Ammon's horn (tissue), 1 donor: ENCODE results near the gene AEN.

Experiments used
- DNase-seq: peaks from one replicate; pipeline ENCODE4 v3.0.0-alpha.2; 2016; ENCODE audit warnings: low spot score

The AEN gene

DNA sequence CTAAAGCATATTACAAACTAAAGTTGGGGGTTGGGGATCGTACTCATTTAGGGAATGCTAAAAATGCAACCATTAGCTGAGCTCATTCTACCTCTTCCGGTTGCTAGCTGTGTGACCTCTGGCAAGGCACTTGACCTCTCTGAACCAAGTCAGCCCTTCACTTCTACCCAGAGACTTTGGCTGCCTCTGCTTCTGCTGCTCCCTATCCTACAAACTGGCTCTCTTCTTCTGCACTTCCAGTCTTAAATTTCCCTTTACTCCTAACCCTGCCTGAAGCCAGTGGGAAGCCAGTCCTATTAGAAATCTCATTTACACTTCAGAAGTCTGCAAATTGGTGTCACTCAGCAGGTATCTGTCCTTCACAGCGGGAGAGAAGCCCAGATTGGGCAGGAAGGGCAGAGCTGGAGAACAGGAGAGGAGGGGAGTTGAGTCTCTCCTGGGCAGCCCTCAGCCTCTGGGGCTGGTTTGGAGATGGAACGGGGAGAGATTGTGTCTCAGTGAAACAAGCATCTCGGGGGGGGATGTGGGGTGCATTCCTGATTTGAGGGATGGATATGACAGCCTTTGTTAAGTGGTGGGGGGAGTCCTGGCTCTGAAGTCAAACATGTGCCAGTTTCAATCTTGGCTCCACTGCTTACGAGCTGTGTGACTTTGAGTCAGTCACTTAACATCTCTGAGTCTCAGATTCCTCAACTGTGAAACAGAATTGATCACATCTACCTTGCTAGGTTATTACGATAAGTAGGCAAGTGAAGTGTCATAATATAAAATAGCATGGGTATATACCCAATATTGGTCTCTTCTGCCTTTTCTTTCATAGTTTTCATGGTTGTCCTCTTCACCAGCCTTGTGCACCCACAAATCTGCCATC lies 7.8 kb upstream of the AEN start:
- DNase-seq, result no peak

DNA sequence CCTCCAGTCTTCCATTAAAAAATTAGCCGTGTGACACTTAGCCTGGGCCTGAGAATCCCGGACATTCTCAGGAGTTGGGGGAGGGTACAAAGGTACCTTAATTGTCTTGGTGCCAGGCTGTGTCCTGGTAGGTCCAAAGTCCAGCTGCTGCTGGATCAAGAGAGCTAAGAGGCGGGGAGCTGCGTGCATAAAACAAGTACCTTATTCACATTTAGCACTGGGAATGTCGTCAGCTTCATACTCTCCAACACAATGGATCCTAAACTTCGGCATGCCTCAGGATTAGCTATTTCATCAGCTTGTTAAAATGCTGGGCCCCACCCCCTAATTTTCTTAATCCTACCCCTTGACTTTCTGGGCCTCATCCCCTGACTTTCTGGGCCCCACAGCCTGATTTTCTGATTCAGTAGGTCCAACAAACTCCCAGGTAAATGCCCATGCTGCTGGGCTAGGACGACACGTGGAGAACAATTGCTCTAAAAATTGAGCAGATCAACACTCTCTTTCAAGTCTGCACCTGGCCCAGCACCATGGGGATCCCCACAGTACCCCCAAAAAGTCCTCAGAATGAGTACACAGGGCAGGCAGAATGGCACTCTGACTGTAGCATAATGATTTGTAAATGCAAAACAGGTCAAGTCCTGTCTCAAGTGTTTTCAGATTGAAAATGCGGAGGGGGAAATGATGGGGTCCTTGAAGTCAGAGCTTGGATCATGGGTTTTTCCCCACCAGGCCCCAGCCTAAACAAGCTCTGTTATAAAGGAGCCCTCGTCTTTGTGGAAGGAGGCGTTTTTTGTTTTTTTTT lies 5.6 kb upstream of the AEN start:
- DNase-seq, result no peak

DNA sequence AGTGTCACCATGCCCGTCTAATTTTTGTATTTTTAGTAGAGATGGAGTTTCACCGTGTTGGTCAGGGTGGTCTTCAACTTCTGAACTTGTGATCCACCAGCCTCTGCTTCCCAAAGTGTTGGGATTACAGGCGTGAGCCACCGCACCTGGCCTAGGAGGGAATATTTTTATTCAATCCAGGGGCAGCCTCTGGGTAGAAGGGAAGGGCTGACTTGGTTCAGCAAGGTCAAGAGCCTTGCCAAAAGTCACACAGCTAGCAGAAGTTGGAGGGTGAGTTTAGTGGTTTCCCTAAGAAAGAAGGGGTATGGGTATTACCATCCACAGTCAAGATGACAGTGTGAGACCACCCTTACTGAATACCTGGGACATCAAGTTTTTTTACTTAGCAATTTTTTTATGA lies 4.9 kb upstream of the AEN start:
- DNase-seq, result no peak

DNA sequence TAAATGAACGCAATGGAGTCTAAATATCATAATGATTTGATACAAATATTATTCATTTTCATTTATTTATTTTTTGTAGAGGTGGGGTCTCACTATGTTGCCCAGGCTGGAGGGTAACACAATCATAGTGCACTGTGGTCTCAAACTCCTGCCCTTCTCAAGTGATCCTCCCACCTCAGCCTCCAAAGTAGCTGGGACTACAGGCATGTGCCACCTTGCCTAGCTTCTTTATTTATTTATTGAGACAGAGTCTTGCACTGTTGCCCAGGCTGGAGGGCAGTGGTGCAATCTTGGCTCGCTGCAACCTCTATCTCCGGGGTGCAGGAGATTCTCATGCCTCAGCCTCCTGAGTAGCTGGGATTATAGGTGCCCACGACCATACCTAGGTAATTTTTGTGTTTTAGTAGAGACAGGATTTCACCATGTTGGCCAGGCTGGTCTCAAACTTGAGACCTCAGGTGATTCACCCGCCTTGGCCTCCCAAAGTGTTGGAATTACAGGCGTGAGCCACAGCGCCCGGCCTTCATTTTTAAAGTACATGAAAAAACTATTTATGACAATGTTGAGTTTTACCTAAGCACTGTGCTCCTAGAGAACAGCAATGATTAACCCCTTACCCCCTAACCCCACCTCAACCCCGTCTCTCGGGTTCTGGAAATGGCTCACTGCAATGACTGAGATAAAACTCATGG lies 4.0 kb upstream of the AEN start:
- DNase-seq, result no peak

DNA sequence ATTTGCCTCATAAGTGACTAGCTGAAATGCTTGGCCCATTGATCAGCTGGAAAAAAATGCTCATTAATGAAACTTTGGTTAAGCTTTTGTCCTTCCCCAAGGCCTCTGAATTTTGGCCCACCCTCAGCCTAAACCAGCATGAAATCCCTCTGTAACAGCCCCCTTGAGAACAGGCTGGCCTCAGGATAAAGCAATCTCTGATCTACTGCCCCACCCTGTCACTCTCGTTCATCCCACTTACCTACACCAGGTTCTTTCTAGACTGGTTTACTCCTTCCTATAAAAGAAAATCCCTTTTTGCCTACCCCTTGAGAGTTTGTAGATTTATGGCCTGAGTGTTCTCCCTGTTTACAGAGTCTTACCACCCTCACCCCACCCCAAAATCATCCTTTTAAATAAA lies 3.4 kb upstream of the AEN start:
- DNase-seq, result no peak

DNA sequence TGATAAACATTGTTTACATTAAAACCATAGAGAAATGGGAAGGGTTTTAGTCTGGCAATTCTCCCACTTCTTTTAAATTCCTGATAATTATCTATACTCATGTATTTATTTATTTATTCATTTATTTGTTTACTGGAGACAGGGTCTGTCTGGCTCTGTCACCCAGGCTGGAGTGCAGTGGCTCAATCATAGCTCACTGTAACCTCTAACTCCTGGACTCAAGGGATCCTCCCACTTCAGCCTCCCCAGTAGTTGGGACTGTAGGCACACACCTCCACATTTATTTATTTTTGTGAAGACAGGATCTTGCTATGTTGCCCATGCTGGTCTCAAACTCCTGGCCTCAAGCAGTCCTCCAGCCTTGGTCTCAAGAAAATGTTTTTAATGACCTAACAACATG lies 2.5 kb upstream of the AEN start:
- DNase-seq, result no peak

DNA sequence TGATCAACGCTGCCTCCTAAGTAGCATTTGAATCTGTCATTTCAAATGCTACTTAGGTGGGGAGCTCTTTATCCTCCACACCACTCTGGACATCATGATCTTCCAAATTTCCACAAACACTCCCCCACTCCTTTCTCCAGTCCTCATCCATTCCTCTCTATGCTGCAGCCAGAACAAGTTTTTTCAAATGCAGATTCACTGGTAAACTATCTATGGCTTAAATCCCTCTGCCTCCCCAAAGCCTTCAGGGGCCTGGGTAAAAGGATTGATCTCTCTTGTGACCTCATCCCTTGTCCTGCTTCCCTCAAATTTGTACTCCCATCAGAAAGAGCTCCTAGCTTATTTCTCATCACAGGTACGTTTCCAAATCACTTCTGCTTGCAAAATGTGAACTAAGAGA lies 1.3 kb upstream of the AEN start:
- DNase-seq, result no peak

DNA sequence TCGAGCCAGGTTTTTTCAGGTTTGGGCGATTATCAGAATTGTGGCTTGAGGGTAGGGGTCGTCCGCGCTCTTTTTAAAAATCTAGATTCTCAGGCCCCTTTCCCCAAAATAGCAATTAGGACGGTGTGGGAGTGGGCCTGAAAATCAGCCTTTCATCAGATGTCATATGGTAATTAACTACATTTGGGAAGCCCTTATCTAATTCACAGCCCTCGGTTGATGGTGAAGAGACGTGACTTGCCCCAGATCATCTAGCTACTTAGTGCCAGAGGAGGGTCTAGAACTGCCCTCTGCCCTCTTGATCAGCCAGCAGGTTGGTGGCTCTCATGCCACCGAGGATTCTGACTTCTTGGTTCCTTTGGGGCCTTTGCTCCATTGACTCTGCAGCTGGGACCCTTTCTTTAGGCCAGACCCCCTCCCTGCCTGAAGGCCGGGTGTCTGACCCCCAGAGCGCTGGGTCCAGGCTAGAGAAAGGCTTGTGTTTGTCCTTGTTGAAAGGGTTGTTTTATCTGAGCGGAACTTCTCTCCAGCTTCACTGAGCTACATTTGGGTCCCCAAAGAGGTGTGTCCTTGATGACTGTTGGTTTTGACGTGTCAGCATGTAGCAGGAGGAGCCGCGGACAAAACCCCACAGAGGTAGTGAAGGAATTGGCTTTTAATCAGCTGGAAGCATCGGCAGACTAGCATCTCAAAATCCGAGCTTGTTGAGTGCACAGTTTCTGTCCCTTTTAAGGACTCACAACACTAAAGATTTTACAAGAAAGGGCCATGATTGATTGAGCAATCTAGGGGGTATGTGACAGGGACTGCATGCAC lies 857 bp downstream of the AEN start:
- DNase-seq, result no peak

DNA sequence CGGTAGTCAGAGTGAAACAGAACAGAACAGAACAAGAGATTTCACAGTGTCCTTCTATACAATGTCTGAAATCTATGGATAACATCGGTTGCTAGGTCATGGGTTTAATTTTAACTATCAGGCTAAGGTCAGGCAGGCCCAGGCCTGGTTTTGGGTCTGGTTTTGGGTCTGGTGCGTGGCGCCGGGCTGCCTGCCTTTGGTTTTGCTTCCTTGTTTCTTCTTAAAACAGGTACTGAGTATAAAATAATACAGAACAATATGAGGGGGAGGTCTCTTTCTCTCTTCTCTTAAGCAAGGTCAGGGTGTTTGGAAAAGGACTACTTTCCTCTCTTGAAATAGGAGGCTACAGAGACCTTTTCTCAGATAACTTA lies 1.4 kb downstream of the AEN start:
- no peak for DNase-seq

DNA sequence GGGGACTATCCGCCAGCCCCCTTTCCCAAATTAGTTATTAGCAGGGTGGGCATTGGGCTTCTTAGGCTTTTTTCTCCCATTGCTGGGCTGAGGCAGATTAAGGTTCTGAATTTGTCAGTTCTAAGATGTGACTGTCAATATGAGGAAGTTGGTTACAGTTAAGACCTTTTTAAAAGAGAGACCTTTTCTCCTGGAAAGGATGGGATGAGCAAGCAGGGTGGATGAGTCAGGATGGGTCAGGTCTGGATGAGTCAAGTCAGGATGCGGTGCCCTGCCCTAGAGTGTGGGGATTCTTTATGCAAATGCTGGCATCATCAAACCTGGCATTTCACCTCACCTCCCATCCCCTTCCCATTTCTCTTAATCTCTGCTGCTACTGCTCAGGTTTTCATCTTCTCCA lies 1.9 kb downstream of the AEN start:
- DNase-seq, result no peak

DNA sequence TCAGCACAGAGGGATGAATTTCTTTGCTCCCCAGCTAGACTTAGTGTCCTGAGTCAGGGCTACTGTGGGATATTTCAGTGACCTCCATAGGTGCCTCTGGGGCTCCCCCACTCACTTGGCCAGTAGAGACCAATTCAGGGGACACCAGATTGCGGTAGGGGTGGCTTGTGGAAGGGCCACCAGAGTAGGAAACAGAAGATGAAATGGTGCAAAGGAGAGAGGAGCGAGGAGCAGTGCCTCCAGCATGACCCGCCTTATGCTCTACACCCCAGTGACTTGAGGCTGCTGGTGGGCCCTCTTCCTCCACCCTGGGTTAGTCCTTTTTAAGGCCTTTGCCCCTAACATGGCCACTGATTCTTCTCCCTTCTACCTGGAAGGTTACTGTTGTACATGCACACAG lies 2.5 kb downstream of the AEN start:
- no peak for DNase-seq

DNA sequence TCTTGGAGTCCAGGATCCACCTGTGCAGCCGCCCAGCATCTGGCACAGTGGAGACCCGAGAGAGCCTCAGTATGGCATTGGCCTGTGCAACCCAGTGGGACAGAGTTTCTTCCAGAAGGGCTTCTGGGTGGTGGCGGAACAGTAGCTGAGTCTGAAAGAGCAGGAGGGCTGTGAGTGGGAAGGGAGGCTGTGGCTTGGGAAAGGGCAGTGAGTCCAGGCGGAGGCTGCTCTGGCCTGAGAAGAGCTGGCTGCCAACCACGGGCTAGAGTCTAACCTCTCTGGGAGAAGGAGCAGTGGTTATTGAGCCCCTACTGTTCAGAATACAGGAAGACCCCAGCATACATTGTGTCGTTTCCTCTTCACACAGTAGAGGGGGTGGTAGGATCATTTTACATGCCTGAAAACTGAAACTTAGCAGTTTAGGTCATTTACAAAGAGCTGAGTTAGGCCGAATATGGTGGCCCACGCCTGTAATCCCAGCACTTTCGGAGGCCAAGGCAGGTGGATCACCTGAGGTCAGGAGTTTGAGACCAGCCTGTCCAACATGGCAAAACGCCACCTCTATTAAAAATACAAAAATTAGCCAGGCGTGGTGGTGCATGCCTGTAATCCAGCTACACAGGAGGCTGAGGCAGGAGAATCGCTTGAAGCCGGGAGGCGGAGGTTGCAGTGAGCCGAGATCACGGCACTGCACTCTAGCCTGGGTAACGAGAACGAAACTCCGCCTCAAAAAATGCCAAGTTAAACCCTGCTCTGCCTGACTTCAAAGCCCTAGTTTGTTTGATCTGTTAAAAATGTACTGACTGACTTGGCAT lies 3.2 kb downstream of the AEN start:
- DNase-seq, result peak; percentile 57

DNA sequence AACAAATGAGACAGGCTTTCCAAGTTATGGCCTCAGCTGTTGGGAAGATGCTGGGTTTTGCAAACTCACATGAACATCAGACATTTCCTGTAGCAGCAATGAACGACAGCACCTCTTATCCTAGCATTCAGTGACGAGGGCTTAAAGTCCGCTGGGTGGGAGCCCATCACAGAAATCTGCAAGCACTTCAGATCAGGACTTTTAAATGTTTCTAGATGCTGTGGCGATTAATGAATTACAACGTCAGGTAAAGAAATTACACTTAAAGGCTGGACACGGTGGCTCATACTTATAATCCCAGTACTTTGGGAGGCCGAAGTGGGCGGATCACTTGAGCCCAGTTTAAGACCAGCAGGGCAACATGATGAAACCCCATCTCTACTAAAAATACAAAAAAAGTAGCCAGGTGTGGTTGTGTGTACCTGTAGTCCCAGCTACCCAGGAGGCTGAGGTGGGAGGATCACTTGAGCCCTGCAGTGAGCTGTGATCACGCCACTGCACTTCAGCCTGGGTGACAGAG lies 3.9 kb downstream of the AEN start:
- DNase-seq, result no peak

DNA sequence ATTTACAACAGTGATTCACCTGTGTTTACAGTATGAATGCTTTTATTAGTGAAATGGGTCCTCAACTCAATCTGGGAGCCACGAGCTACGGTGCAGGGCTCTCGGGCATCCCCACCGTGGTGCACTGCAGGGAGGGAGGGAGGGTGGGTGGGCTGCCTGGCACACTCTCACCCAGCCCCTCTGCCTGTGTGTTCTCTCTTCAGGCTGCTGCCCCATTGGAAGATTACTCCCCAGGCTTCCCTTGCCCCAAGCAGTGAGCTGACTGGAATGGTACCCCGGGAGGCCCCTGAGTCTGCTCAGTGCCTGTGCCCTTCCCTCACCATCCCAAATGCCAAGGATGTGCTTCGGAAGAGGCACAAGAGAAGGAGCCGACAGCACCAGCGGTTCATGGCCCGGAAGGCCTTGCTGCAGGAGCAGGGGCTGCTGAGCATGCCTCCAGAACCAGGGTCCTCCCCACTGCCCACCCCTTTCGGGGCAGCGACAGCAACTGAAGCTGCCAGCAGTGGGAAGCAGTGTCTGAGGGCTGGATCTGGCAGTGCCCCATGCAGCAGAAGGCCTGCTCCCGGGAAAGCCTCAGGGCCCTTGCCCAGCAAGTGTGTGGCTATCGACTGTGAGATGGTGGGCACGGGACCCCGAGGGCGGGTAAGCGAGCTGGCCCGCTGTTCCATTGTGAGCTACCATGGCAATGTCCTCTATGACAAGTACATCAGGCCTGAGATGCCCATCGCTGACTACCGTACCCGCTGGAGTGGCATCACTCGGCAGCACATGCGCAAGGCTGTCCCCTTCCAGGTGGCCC lies 5.0 kb downstream of the AEN start:
- DNase-seq, result no peak

DNA sequence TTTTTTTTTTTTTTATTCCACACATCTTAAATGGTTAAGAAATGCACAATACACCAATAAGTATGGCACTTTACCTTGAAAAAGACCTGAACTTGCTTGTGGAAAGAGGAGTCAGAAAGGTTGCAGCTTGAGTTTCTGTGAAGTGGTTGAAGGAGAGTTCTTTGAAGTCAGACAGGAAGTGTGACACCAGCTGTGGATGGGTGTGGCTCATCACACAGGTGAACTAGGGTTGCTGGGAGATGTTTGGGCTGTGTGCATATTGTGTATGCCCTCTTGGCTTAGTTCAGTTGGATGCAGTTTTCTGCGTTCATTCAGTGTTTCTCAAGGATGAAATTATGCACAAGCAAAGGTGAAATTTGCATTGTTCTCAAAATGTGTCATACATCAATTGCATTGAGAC lies 6.3 kb downstream of the AEN start:
- DNase-seq, result no peak

DNA sequence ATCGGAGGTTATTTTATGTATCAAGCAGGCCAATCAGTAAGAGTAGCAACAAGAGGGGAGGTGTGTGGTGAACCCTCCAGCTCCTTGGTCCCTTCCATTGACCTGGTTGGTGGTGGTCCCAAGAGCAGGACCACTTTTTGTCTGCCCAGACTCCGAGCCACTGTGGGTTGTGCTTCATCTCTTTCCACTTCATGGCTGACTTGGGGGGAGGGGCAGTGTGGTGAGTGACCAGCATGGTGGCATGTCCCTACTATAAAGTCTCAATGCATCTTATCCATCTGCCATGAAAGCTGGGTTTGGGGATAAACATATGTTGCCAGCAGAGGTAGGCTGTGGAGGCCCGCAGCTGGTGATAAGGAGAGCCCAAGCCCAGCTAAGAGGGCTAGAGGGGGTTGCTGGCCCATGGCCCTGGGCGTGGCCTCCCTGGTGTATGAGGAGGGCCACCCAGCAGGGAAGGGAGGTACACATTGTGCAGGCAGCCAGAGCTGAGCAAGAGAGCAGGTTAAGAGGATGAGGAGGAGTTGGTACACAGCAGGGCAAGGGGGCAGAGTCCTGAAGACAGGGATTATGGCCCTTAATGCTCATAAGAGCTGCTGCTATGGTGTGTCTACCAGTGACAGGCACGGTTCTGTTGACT lies 7.0 kb downstream of the AEN start:
- no peak for DNase-seq

DNA sequence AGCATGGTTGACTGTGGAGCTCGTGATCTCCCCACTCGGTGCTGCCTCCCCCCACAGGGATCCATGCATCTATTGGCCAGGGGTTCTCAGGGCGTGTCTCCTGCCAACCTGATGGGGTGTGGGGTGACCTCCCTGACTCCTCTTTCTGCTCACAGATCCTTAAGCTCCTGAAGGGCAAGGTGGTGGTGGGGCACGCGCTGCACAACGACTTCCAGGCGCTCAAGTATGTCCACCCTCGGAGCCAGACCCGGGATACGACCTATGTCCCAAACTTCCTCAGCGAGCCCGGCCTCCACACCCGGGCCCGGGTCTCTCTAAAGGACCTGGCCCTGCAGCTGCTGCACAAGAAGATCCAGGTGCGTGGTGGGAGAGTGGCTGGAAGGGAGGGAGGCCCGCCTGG lies 7.9 kb downstream of the AEN start:
- DNase-seq, result no peak

DNA sequence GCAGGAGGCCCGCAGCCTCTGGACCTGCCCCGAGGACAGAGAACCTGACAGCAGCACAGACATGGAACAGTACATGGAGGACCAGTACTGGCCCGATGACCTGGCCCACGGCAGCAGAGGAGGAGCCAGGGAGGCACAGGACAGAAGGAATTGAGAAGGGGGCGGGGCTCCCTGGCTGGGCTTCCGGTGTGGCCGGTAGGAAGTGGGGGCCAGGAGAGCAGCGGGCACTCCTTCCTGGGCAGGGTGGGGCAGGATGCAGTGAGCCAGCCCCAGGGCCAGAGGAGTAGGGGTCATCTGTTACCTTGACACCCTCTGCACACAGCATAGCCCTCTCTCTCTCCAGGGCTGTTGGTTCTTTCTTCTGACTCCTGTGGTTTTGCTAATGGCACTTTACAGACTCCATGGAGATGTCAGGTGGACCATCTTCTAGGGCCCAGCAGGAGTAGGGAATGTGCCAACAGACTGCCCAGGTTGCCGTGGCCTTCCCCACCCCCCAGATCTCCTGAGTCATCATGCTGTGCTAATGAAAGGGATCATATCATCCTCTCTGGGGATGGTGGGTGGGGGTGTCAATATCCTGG lies 9.1 kb downstream of the AEN start:
- no peak for DNase-seq

DNA sequence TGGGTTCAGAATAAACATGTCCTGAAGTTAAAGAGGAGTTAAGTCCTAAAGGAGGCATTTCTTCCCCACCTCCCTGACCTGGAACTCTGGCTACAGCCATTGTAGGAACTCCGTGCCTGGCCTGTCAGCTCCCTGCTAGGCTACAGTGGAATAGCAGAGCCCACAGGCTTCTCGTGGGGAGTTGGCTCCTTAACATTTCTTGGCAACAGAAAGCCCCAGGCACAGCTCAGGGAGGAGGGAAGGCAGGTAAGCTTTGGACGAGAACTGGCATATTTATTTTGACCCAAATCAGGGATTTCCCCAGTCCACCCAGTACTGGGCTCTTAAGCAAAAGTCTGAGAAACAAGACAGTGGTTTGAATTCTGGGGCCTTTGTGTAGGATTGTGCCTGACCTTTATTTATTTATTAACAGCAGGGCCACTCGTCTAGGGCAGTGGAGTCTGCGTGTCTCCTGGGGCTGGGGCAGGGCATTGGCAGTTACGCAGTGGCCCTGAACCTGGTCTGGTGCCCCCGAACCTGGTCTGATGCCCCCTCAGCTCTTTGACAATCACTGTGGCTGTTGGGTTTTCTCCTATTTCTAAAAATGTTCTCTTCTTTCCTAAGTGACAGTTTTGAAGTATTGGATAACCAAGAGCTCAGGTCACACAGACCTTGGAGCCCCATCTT lies 9.8 kb downstream of the AEN start:
- no peak for DNase-seq
